NOMO-1 treated with DMSO at 0.1 percent for 48 hours (cell line): ENCODE data around the gene POTEH.
"Not testable (repeated sequence)": the region's sequence is repeated elsewhere in the genome, so short reads cannot be mapped to it uniquely, and the experiment has no call there.

Source experiments
- DNase-seq: peaks from one replicate; lab custom pipeline; 2025; ENCODE audit not compliant: unreplicated experiment; lab: John Stamatoyannopoulos, UW

POTEH gene

GRCh38 chr22:15689749-15690125 is at the start of gene POTEH:
POTEH (plus strand) TSS chr22:15690026; CDS start chr22:15690078, 52 bp downstream.
- not testable (repeated sequence) for DNase-seq

- not testable (repeated sequence) for DNase-seq
These were observed 47.5 kb upstream of the POTEH start for GRCh38 chr22:15642288-15642861.

GRCh38 chr22:15651954-15652353 is 37.9 kb upstream of the POTEH start:
- not testable (repeated sequence) for DNase-seq

GRCh38 chr22:15652738-15653137 is 37.1 kb upstream of the POTEH start:
- not testable (repeated sequence) for DNase-seq

GRCh38 chr22:15653241-15653640 is 36.6 kb upstream of the POTEH start:
- not testable (repeated sequence) for DNase-seq

GRCh38 chr22:15661102-15661501 is 28.7 kb upstream of the POTEH start:
- DNase-seq: not testable (repeated sequence)

- not testable (repeated sequence) for DNase-seq
These were observed 25.1 kb upstream of the POTEH start for GRCh38 chr22:15664682-15665081.

GRCh38 chr22:15665478-15665877 is 24.3 kb upstream of the POTEH start:
- not testable (repeated sequence) for DNase-seq

- not testable (repeated sequence) for DNase-seq
These were observed 20.4 kb upstream of the POTEH start for GRCh38 chr22:15669430-15669829.

- not testable (repeated sequence) for DNase-seq
These were observed 10.1 kb upstream of the POTEH start for GRCh38 chr22:15679702-15680101.

GRCh38 chr22:15684115-15684514 is 5.7 kb upstream of the POTEH start:
- not testable (repeated sequence) for DNase-seq

- DNase-seq: not testable (repeated sequence)
These were observed 5.1 kb upstream of the POTEH start for GRCh38 chr22:15684695-15685094.

- not testable (repeated sequence) for DNase-seq
These were observed 4.2 kb upstream of the POTEH start for GRCh38 chr22:15685641-15686040.

GRCh38 chr22:15687086-15687485 is 2.7 kb upstream of the POTEH start:
- not testable (repeated sequence) for DNase-seq

- not testable (repeated sequence) for DNase-seq
These were observed 2.1 kb upstream of the POTEH start for GRCh38 chr22:15687676-15688075.

- DNase-seq: not testable (repeated sequence)
These were observed 1.7 kb upstream of the POTEH start for GRCh38 chr22:15688090-15688489.

- DNase-seq: not testable (repeated sequence)
These were observed 646 bp upstream of the POTEH start for GRCh38 chr22:15689012-15689748.

- not testable (repeated sequence) for DNase-seq
These were observed 23.8 kb downstream of the POTEH start for GRCh38 chr22:15713600-15713999.

- DNase-seq: not testable (repeated sequence)
These were observed 24.3 kb downstream of the POTEH start for GRCh38 chr22:15714125-15714524.

- DNase-seq: not testable (repeated sequence)
These were observed 32.1 kb downstream of the POTEH start for GRCh38 chr22:15721884-15722283.

- not testable (repeated sequence) for DNase-seq
These were observed 39.5 kb downstream of the POTEH start for GRCh38 chr22:15729209-15729917.

- DNase-seq: not testable (repeated sequence)
These were observed 41.2 kb downstream of the POTEH start for GRCh38 chr22:15731023-15731422.
